Measurements from ENCODE around the gene LIPA. TPM values are rescaled to one million over a fixed set of nuclear protein-coding genes. Genes with fewer than 3 reads are reported as not detected.

LIPA gene
- total and polyA plus RNA-seq, 8 donors = 4.7 to 52.6 (median 17.6) TPM

DNA sequence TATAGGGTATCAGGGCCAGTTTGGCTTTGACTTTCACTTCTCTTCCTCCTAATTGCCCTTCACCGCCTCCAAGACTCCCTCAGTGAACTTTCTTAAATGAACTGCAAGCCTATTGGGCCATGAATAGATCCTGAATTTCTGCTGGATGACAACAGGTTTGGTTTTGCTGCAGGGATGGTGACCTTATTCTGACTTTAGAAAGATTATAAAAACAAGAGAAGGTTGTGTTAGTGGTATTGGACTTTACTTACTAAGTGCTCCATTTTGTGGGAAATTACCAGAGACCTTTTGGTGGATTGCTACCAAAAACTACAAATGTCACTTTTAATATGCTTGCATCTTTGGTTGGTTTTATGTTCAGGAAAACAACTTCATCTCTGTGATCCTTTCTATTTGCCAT, 11.5 kb upstream of the LIPA start:
- Histone ChIP-seq H3K36me3 (no peaks in the 10 kb centered on the region), H3K27ac (no peak overlapping the region), H3K4me1 (peaks cover 0 to 3% (median 0%) of the 10 kb centered on the region in 3 donors), H3K9me3 (no peaks in the 10 kb centered on the region), H3K27me3 (no peaks in the 10 kb centered on the region), H3K4me3 (no peak overlapping the region)
- DNase-seq = no peak
- no peak for FAIRE-seq
- WGBS, 2 donors = 82 to 97% methylated on average over 1 of the region's 1 CpG
- no peak for TF ChIP-seq CTCF (IDR thresholded peaks at IDR 0.05)
- ATAC-seq = no peak
- intact Hi-C loops (cut with DNase I) = no loop called here

DNA sequence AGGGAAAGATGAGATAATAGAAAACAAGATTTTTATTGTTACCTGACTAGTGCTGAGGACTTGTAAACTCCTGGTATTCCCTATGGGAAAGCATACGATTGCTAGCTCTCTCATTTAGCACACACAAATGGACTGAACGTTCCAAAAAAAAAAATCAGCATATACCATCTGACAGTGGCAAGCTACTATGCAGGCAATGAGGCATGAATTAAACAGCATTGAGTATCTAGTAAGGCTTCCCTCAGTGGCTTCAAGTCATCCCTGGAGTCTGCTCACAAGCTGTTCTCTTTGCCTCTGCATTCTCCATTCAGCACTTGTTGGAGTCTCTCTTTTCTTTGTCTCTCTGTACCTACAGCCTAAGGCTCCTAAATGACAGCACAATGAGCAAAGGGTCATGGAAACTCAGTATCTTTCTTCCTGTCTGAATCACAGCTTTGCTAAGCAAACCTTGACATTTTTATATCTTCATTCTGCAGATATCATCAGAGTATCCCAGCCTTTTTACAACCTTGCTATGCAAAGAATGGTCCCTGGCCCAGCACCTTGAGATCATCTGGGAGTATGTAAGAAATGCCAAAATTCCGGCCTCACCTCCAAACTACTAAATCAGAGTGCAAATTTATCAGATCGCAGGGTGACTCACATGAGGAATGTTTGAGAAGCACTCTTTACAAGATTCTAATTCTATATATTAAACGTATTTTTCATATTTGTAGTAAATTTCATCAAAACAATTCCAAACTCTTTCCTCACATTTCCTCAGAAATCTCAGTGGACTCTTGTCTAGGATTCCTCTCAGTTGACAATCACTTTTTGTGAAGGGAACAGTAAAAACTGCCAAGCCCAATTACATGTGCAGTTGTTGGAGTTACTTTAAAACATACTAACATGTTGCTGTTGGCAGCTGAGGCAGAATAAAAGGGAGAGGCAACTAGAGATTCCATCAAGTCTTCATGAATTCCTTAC, 10.8 kb upstream of the LIPA start:
- FAIRE-seq (no peak), ATAC-seq (no peak), DNase-seq (no peak)
- H3K4me1 ChIP-seq = peaks cover 0 to 3% (median 0%) of the 10 kb centered on the region in 3 donors
- H3K4me3 ChIP-seq = no peak overlapping the region
- H3K36me3 ChIP-seq = no peaks in the 10 kb centered on the region
- no peaks in the 10 kb centered on the region for H3K9me3 ChIP-seq
- WGBS, 2 donors = 75 to 85% methylated on average over 5 of the region's 5 CpGs
- H3K27me3 ChIP-seq = no peaks in the 10 kb centered on the region
- no peak overlapping the region for H3K27ac ChIP-seq
- no peak for TF ChIP-seq CTCF (IDR thresholded peaks at IDR 0.05)
- intact Hi-C loops (cut with DNase I) = no loop called here

DNA sequence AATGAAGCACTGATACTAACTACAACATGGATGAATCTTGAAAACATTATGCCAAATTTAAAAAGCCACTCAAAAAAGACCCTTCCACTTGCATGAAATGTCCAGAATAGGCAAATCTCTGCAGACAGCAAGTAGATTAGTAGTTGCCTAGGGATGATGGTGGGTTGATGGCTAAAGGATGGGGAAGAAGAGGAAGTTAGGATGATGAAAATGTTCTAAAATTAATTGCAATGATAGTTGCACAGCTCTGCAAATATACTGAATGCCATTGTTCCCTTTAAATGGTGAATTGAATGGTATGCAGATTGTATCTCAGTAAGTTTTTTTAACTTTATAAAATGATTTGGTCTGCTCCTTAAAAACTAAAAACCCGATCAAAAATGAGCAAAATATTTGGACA, 7.3 kb upstream of the LIPA start:
- H3K27ac ChIP-seq = no peak overlapping the region
- no peaks in the 10 kb centered on the region for H3K27me3 ChIP-seq
- no peaks in the 10 kb centered on the region for H3K9me3 ChIP-seq
- H3K4me1 ChIP-seq = peaks cover 0 to 3% (median 0%) of the 10 kb centered on the region in 3 donors
- 52 to 58% methylated on average over 1 of the region's 1 CpG for WGBS, 2 donors
- no peak for TF ChIP-seq CTCF (IDR thresholded peaks at IDR 0.05)
- ATAC-seq (no peak), FAIRE-seq (no peak), DNase-seq (no peak)
- H3K4me3 ChIP-seq = no peak overlapping the region
- no peaks in the 10 kb centered on the region for H3K36me3 ChIP-seq
- intact Hi-C loops (cut with DNase I) = loop anchor here in 2 of 3 donors (5.0 to 10.0 kb wide), 2 partner anchors 303 to 306 kb away; no protein-coding TSS in a partner anchor

DNA sequence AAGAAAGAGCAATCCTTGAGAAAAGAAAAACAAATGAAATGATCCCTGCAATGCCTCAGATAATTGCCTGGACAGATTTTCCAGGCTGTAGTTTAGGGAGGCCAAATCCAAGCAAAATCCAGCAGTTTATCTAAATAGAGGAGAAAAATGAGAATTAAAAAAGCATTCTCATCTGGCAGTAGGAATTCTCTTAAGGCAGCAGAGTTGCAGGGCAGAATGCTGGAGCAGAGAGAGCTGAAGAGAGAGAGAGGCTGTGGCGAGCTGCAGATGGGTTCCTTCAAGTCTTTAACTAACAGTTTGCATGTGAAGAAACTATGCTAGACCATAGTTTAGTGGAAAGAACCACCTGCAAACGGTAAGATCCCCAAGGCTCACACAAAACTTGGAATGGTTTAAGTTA, 6.0 kb upstream of the LIPA start:
- no peaks in the 10 kb centered on the region for H3K36me3 ChIP-seq
- H3K27ac ChIP-seq = no peak overlapping the region
- no peaks in the 10 kb centered on the region for H3K9me3 ChIP-seq
- no peaks in the 10 kb centered on the region for H3K27me3 ChIP-seq
- ATAC-seq = no peak
- H3K4me1 ChIP-seq = peaks cover 0 to 3% (median 0%) of the 10 kb centered on the region in 3 donors
- intact Hi-C loops (cut with DNase I) = loop anchor here in 2 of 3 donors (5.0 to 10.0 kb wide), 2 partner anchors 305 to 307 kb away; no protein-coding TSS in a partner anchor
- H3K4me3 ChIP-seq = no peak overlapping the region
- no peak for FAIRE-seq
- DNase-seq = no peak
- no peak for TF ChIP-seq CTCF (IDR thresholded peaks at IDR 0.05)
- 48% methylated on average over 2 of the region's 2 CpGs for WGBS, 2 donors

GRCh38 chr10:89256962-89257361, 5.4 kb upstream of the LIPA start:
- H3K27me3 ChIP-seq = no peaks in the 10 kb centered on the region
- no peak overlapping the region for H3K4me3 ChIP-seq
- intact Hi-C loops (cut with DNase I) = loop anchor here in 2 of 3 donors (5.0 to 10.0 kb wide), 2 partner anchors 305 to 308 kb away; no protein-coding TSS in a partner anchor
- H3K36me3 ChIP-seq = no peaks in the 10 kb centered on the region
- 32 to 35% methylated on average over 1 of the region's 1 CpG for WGBS, 2 donors
- no peak overlapping the region for H3K27ac ChIP-seq
- DNase-seq (no peak), ATAC-seq (no peak), FAIRE-seq (no peak)
- TF ChIP-seq CTCF (IDR thresholded peaks at IDR 0.05) = no peak
- no peaks in the 10 kb centered on the region for H3K9me3 ChIP-seq
- peaks cover 0 to 3% (median 0%) of the 10 kb centered on the region in 3 donors for H3K4me1 ChIP-seq
